NCI-H2029 (cell line): ENCODE measurements around the gene RAD51B.

Experiments used
- DNase-seq: peaks from one replicate; lab custom pipeline; 2025; lab: John Stamatoyannopoulos, UW

The RAD51B gene

DNA sequence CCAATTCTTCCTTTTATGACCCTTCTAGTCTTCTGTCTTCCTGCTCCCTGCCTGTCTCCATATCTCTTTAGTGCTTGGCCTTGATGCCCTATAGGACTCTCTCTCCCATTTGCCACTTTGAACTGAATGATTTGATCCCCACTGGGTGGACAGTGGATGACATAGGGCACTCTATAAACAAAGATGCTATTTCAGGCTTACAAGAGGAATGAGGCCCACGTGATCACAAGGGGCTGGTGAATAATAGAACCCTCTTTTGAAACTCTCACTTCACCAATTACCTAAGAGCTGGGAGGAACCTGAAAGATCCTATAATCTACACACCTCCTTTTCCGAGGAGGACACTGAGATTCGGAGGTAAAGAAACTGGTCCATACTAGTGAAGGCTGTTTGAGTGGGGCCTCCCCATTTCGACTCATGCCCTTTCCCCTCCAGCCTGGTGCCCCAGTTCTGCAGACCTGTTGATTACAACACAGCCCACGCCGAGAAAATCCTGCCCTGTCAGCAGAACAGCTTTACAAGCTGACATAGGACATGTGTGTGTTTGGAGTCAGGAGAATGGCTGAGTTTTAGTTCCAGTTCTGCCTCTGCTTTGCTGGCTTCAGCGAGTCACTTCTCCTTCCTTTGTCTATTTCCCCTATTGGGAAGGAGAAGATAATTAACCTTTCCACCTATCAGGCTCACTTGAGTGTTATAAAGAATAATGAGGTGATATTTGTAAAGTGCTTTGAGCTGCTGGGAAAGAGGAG is 573.0 kb downstream of the RAD51B start:
- no peak for DNase-seq

- no peak for DNase-seq
These were observed 573.7 kb downstream of the RAD51B start for GRCh38 chr14:68393259-68393658.

- no peak for DNase-seq
These were observed 574.7 kb downstream of the RAD51B start for GRCh38 chr14:68394118-68394763.

DNA sequence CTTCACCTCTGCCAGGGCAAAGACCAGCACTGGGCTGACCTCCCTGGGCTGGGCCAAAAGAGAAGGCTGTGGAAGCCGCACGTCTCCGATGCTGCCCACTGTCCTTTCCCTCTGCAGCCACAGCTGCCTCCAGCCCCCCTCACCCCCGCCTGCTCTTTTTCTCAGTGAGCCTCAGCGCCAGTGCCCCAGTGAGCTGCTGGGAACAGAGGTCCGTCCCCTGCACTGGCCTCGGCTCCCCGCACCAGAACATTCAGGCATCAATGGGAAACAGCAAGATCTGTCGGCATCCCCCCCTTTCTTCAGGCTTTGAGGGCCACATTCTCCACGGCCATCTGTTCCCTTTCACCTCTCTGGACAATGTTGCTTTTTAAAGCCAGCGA is 575.2 kb downstream of the RAD51B start:
- no peak for DNase-seq

- DNase-seq: no peak
These were observed 576.0 kb downstream of the RAD51B start for GRCh38 chr14:68395604-68396003.

- no peak for DNase-seq
These were observed 576.9 kb downstream of the RAD51B start for GRCh38 chr14:68396461-68396860.

DNA sequence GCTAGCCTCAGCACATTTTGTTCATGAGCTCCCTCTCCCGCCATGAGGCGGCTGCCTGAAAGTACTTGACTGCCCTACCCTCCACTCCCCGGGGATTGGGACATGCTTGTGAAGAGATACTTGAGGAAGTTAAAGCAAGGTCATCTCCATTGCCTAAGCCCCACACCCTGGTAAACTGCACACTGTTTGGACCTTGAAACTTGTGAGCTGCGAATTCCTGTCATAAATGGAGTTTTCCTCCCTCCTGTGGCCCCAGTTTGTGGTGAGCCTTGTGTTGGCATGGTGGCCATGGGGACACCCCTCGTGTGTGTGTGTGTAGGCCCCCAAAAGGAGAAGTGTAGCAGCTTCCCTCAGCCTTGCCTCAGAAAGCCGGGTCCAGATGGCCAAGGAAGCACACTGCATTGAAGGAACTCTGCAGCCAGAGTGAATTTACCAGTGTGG is 577.8 kb downstream of the RAD51B start:
- DNase-seq: no peak

- DNase-seq: no peak
These were observed 578.2 kb downstream of the RAD51B start for GRCh38 chr14:68397822-68398221.

- DNase-seq: no peak
These were observed 578.8 kb downstream of the RAD51B start for GRCh38 chr14:68398370-68398769.

DNA sequence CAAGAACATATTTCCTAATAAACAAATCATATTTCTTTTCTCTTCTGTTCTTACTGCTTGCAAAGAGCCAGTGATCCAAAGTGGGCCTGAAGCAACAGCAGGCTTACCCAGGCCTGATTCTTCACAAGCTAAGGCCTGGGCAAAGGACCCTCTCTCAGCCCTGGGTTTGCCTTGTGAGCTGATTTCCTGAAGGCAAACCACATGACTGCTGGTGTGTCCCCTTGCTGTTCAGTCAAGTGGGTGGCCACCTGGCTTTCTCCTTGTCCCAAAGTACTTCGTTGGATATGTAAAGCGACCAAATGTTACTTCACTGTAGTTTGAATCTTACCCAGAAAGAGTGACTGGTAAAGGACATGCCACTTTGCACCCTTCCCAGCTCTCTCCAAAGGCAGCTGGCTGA is 580.4 kb downstream of the RAD51B start:
- DNase-seq: no peak

- no peak for DNase-seq
These were observed 581.7 kb downstream of the RAD51B start for GRCh38 chr14:68401317-68401716.

GRCh38 chr14:68401855-68402254 is 582.3 kb downstream of the RAD51B start:
- DNase-seq: no peak

- DNase-seq: no peak
These were observed 583.0 kb downstream of the RAD51B start for GRCh38 chr14:68402525-68403101.

DNA sequence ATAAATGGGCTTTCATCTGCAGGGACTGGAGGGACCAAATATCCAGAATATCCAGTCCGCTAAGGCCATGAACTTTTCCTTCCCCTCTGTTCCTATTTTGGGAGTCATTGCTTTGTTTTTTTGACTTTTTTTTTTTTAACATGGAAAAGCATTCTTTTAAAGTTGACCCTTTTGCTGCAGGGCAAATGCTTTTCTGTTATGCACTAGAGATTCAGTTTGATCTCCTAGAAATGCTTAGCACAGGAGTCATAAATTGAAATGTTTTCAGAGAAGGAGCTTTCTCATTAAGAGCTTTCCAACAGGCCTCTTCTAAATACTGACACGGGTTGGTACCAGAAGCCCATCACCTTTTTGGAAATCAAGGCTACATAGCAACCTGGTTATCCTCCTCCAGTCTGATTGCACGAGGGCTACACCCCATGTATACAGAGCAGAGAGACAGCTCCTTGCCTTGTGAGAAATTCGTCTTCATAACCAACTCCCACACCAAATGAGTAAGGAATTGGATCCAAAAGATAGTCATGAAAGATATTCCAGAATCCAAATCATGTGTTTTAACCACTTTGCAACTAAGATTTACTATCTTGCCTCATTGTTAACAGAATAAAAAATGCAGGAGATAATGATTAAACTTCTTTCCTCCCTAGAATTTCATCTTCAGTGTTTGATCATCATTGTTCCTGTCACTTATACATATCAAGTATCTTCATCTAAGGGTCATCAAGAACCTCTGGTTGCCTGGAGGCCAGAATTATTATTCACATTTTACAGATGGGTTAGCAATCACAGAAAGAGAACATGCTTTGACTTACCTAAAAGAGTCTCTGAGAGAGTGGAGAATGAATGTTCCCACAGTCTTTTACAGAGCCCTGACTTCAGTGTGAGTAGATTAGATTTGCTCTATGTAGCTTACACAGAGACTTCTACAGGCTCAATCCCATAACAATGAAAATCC is 583.9 kb downstream of the RAD51B start:
- DNase-seq: no peak

- DNase-seq: no peak
These were observed 584.6 kb downstream of the RAD51B start for GRCh38 chr14:68404146-68404527.

DNA sequence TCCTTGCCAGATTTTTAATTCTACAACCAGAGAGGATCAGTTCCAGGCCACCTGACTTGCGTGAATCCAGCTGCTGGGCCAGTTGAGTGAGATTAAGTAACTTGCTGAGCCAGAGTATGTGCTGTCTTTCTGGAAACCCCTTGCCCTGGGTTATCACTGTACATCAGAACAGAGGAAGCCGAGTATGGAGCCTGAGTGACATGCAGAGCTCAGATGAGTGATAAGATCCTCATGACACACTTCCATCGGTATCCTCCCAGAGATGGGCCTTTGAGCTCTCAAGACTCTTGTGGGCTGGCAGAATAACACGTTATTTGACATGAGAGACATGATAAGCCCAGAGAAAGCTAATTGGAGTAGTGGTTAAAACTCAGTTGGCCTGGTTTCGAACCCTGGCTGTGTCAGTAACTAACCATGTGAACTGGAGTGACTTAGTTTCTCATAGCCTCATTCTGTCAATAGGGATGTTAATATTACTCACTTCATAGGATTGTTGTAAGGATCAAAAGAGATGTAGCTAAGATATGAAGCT is 585.1 kb downstream of the RAD51B start:
- DNase-seq: no peak

- no peak for DNase-seq
These were observed 586.4 kb downstream of the RAD51B start for GRCh38 chr14:68405961-68406360.

DNA sequence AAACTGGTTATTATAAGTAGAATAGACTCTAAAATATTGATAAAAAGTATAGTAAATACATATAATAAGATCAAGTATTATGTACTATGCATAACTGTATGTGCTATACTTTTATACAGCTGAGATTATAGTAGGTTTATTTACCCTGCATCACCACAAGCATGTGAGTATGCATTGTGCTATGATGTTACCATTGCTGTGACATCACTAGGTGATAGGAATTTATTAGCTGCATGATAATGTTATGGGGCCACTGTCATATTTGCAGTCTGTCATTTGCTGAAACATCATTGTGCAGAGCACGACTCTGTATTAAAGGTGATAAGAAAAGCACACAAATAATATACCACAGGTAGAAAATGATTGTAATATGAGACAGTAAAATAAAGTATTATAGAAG is 587.7 kb downstream of the RAD51B start:
- DNase-seq: no peak

- DNase-seq: no peak
These were observed 588.2 kb downstream of the RAD51B start for GRCh38 chr14:68407825-68408224.

DNA sequence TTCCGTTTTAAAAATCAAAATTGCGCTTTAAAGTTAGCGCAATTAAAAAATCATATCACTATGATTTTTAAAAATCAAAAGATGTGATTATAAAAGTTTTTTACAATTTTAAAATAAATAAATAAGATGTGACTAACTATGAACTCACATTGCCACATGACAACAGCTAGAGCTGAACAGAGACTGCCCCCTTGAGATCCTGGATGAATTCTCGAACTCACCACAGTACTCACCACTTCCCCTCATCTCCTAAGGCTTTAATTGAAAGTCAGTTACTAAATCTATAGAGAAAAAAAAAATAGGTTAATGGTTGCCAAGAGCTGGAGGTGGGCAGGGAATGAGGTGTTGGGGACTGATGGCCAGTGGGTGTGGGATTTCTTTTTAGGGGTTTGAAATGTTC is 589.1 kb downstream of the RAD51B start:
- DNase-seq: no peak

GRCh38 chr14:68409387-68409786 is 589.8 kb downstream of the RAD51B start:
- no peak for DNase-seq
